ENCODE results near the gene NLRP9.

DNA sequence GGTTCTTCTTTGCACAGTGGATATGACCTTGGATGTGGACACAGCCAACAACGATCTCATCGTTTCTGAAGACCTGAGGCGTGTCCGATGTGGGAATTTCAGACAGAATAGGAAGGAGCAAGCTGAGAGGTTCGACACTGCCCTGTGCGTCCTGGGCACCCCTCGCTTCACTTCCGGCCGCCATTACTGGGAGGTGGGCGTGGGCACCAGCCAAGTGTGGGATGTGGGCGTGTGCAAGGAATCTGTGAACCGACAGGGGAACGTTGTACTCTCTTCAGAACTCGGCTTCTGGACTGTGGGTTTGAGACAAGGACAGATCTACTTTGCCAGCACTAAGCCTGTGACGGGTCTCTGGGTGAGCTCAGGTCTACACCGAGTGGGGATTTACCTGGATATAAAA lies 40.1 kb upstream of the NLRP9 start:
- TF ChIP-seq, protein P1, sequence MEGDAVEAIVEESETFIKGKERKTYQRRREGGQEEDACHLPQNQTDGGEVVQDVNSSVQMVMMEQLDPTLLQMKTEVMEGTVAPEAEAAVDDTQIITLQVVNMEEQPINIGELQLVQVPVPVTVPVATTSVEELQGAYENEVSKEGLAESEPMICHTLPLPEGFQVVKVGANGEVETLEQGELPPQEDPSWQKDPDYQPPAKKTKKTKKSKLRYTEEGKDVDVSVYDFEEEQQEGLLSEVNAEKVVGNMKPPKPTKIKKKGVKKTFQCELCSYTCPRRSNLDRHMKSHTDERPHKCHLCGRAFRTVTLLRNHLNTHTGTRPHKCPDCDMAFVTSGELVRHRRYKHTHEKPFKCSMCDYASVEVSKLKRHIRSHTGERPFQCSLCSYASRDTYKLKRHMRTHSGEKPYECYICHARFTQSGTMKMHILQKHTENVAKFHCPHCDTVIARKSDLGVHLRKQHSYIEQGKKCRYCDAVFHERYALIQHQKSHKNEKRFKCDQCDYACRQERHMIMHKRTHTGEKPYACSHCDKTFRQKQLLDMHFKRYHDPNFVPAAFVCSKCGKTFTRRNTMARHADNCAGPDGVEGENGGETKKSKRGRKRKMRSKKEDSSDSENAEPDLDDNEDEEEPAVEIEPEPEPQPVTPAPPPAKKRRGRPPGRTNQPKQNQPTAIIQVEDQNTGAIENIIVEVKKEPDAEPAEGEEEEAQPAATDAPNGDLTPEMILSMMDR (IDR thresholded peaks at IDR 0.05; ENCODE audit: poor library complexity): no peak
- no peak for TF ChIP-seq EZH2phosphoT487 (IDR thresholded peaks at IDR 0.05; ENCODE audit: low read depth, severe bottlenecking, unreplicated experiment)
